Stimulated activated CD4-positive, alpha-beta T cell treated with anti-CD3 and anti-CD28 coated beads, Interleukin-4, amount 100 ng/mL, for 1 hour (primary cell): ENCODE results near the gene EPHX1.
"Not testable (repeated sequence)": the region's sequence is repeated elsewhere in the genome, so short reads cannot be mapped to it uniquely, and the experiment has no call there.

Source experiments
- DNase-seq: peaks from one replicate; pipeline ENCODE4 v3.0.0-alpha.2; 2020

The EPHX1 gene

GRCh38 chr1:225809842-225810578 is at the start of gene EPHX1:
EPHX1 (plus strand) TSS chr1:225810124; CDS start chr1:225828730, 18,606 bp downstream.
- DNase-seq = peak; percentile 70

GRCh38 chr1:225760531-225760930 is 49.4 kb upstream of the EPHX1 start:
- no peak for DNase-seq

- DNase-seq = not testable (repeated sequence)
Measured at GRCh38 chr1:225761395-225761794, 48.5 kb upstream of the EPHX1 start.

- no peak for DNase-seq
Measured at GRCh38 chr1:225762002-225762441, 47.9 kb upstream of the EPHX1 start.

GRCh38 chr1:225762444-225762843 is 47.5 kb upstream of the EPHX1 start:
- no peak for DNase-seq

GRCh38 chr1:225763716-225764548 is 46.0 kb upstream of the EPHX1 start:
- no peak for DNase-seq

- DNase-seq = no peak
Measured at GRCh38 chr1:225765982-225766674, 43.8 kb upstream of the EPHX1 start.

- DNase-seq = no peak
Measured at GRCh38 chr1:225766967-225767633, 42.8 kb upstream of the EPHX1 start.

- no peak for DNase-seq
Measured at GRCh38 chr1:225767634-225768540, 42.0 kb upstream of the EPHX1 start.

- DNase-seq = no peak
Measured at GRCh38 chr1:225768662-225769426, 41.1 kb upstream of the EPHX1 start.

- no peak for DNase-seq
Measured at GRCh38 chr1:225769687-225770086, 40.2 kb upstream of the EPHX1 start.

GRCh38 chr1:225770561-225771248 is 39.2 kb upstream of the EPHX1 start:
- DNase-seq = no peak

- no peak for DNase-seq
Measured at GRCh38 chr1:225771661-225772322, 38.1 kb upstream of the EPHX1 start.

GRCh38 chr1:225772323-225772768 is 37.6 kb upstream of the EPHX1 start:
- no peak for DNase-seq

- no peak for DNase-seq
Measured at GRCh38 chr1:225772848-225773247, 37.1 kb upstream of the EPHX1 start.

- DNase-seq = no peak
Measured at GRCh38 chr1:225774281-225775147, 35.4 kb upstream of the EPHX1 start.

GRCh38 chr1:225776294-225776693 is 33.6 kb upstream of the EPHX1 start:
- DNase-seq = no peak

GRCh38 chr1:225777058-225777582 is 32.8 kb upstream of the EPHX1 start:
- DNase-seq = peak; percentile 9
